HepG2 (cell line): Measurements from ENCODE around the gene CABLES2. TPM values are rescaled to one million over a fixed set of nuclear protein-coding genes. Genes with fewer than 3 reads are reported as not detected.

Source experiments
- CCAR2 ChIP-seq: fragments of 200-400 bp; formaldehyde crosslinking; optimal IDR thresholded peaks from 2 replicates; pipeline ENCODE3; 2018; ENCODE audit warnings: low read depth, mild to moderate bottlenecking, low read length, moderate library complexity
- FOXA3 ChIP-seq: IDR thresholded peaks from 2 replicates; pipeline ENCODE4 v1.6.1; 2016; ENCODE audit warnings: missing genetic modification reagents, missing compliant biosample characterization
- GMEB2 ChIP-seq: IDR thresholded peaks from 2 replicates; pipeline ENCODE4 v1.6.1; 2016; ENCODE audit warnings: missing biosample characterization, missing genetic modification reagents, low read depth
- SUZ12 ChIP-seq: fragments of 150-350 bp; IDR thresholded peaks from 2 replicates; pipeline ENCODE4 v1.6.1; 2014; ENCODE audit warnings: low read depth, low read length
- THAP8 ChIP-seq: sonication (generic); formaldehyde crosslinking; IDR thresholded peaks from 2 replicates; pipeline ENCODE4 v1.5.1; 2020; ENCODE audit warnings: missing genetic modification reagents, mild to moderate bottlenecking, borderline replicate concordance
- ZNF496 ChIP-seq: sonication (generic); formaldehyde crosslinking; IDR thresholded peaks from 2 replicates; pipeline ENCODE4 v1.8.1; 2023; ENCODE audit warnings: mild to moderate bottlenecking, moderate library complexity, missing genetic modification reagents; ENCODE audit not compliant: insufficient replicate concordance
- ZNF598 ChIP-seq: sonication (generic); formaldehyde crosslinking; IDR thresholded peaks from 2 replicates; pipeline ENCODE4 v1.5.1; 2020; ENCODE audit warnings: mild to moderate bottlenecking, missing genetic modification reagents, borderline replicate concordance
- ZNF616 ChIP-seq: sonication (generic); formaldehyde crosslinking; IDR thresholded peaks from 2 replicates; pipeline ENCODE4 v1.5.0; 2020; ENCODE audit warnings: low read depth, mild to moderate bottlenecking, missing genetic modification reagents
- ZNF788 ChIP-seq: sonication (generic); formaldehyde crosslinking; IDR thresholded peaks from 2 replicates; pipeline ENCODE4 v1.5.0; 2020; ENCODE audit warnings: mild to moderate bottlenecking, missing genetic modification reagents, borderline replicate concordance
- polyA plus RNA-seq, 8 experiments: library from polyadenylated mRNA; depleted of rRNA in 3 of 8; stranded (reverse) in 7 of 8; unstranded in 1 of 8; fragments of >200 nt; fragmentation: Illumina TruSeq in 4 of 8; extraction: Trizol in 4 of 8; gene quantifications; 2 replicates each; pipeline versions ENCODE4 v1.2.1 to v1.2.3, GENCODE V29; 2011 to 2016; ENCODE audit warnings: low read depth in 4 of 8, missing spikeins in 1 of 8, mixed read lengths in 1 of 8; ENCODE audit not compliant: insufficient read depth in 1 of 8
- total RNA-seq, 5 experiments: library from RNA; depleted of rRNA; stranded (reverse); fragments of >200 nt; fragmentation: Illumina TruSeq; extraction: Trizol; gene quantifications; 2 replicates each; pipeline ENCODE4 v1.2.3, GENCODE V29; 2016; ENCODE audit warnings: low read depth in 1 of 5
- TF ChIP-seq, protein P1 (sequence below): sonication (generic); formaldehyde crosslinking; IDR thresholded peaks from 2 replicates; pipeline ENCODE4 v1.4.0; 2020; ENCODE audit warnings: missing genetic modification reagents, borderline replicate concordance
- TF ChIP-seq, protein P2 (sequence below), 2 experiments: sonication (generic) in 1 of 2; formaldehyde crosslinking in 1 of 2; IDR thresholded peaks; 2 replicates each; pipeline versions ENCODE4 v1.5.1 to v1.6.1; 2011 to 2020; ENCODE audit warnings: borderline replicate concordance in 1 of 2, low read depth in 1 of 2, low read length in 1 of 2, mild to moderate bottlenecking in 1 of 2, missing genetic modification reagents in 1 of 2, moderate library complexity in 1 of 2
- TF ChIP-seq, protein P3 (sequence below): sonication (generic); formaldehyde crosslinking; IDR thresholded peaks from 2 replicates; pipeline ENCODE4 v1.4.0; 2020; ENCODE audit warnings: mild to moderate bottlenecking, missing genetic modification reagents

The CABLES2 gene
- total and polyA plus RNA-seq, 2 of the 13 experiments (the other 11 are each of a cell fraction or from before 2014, with no cell fraction given) = 5.2 to 9.7 TPM

DNA sequence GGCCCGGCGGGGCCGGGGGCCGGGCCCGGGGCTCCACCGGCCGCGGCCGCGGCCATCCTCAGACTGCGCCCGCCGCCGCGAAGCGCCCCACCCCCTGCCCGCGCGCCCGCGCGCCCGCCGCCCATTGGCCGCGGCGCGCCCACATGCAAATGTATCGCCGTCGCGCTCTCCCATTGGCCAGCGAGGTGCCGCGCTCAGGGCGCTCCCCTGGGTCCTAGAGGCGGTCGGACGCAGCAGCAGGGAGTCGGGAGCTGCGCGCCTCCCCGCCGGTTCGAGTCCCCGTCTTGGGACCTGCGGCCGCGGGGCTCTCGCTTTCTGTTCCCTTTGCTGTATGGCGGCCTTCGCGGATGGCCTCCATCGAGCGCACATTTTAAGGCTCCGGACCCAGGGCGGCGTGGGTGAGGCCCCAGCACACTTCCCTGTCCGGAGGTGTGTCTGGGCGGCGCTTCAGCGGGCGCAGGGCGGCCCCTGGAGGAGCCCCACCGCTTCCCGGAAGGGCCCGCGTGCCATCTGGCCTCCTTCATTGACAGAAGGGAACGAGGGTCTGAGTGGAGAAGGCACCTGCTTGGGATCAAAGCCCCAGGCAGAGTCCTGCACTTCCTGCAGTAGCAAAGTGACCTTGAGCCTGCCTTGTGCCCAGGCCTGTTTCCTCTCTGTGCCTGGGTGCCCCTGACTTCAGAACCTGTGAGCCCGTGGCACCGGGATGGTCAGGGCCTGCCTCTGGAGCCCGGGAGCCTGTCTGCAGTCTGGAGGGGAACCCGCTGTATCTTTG, at the start of gene CABLES2 (continued):
- TF ChIP-seq, protein P1, sequence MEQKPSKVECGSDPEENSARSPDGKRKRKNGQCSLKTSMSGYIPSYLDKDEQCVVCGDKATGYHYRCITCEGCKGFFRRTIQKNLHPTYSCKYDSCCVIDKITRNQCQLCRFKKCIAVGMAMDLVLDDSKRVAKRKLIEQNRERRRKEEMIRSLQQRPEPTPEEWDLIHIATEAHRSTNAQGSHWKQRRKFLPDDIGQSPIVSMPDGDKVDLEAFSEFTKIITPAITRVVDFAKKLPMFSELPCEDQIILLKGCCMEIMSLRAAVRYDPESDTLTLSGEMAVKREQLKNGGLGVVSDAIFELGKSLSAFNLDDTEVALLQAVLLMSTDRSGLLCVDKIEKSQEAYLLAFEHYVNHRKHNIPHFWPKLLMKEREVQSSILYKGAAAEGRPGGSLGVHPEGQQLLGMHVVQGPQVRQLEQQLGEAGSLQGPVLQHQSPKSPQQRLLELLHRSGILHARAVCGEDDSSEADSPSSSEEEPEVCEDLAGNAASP (CRISPR knock-in tag) = peak; percentile 87
- TF ChIP-seq ZNF496 (no peak), CCAR2 (no peak), FOXA3 (CRISPR knock-in tag) (peak; percentile 64), SUZ12 (no peak), GMEB2 (CRISPR knock-in tag) (0 out of 2 replicates have a peak, but pooled peaks have one; percentile 32), THAP8 (CRISPR knock-in tag) (peak; percentile 90; the same call in 1 of the 2 replicates), ZNF616 (peak; percentile 41; the same call in 1 of the 2 replicates), ZNF598 (peak; percentile 90; the same call in 1 of the 2 replicates), ZNF788 (peak; percentile 96)
- TF ChIP-seq, protein P2, sequence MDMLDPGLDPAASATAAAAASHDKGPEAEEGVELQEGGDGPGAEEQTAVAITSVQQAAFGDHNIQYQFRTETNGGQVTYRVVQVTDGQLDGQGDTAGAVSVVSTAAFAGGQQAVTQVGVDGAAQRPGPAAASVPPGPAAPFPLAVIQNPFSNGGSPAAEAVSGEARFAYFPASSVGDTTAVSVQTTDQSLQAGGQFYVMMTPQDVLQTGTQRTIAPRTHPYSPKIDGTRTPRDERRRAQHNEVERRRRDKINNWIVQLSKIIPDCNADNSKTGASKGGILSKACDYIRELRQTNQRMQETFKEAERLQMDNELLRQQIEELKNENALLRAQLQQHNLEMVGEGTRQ (IDR thresholded peaks at IDR 0.05; ENCODE audit: low read depth, low read length) = no peak
- TF ChIP-seq, protein P2 (CRISPR knock-in tag; IDR thresholded peaks at IDR 0.05; ENCODE audit: borderline replicate concordance) = no peak; the same call in 1 of the 2 replicates
- TF ChIP-seq, protein P3, sequence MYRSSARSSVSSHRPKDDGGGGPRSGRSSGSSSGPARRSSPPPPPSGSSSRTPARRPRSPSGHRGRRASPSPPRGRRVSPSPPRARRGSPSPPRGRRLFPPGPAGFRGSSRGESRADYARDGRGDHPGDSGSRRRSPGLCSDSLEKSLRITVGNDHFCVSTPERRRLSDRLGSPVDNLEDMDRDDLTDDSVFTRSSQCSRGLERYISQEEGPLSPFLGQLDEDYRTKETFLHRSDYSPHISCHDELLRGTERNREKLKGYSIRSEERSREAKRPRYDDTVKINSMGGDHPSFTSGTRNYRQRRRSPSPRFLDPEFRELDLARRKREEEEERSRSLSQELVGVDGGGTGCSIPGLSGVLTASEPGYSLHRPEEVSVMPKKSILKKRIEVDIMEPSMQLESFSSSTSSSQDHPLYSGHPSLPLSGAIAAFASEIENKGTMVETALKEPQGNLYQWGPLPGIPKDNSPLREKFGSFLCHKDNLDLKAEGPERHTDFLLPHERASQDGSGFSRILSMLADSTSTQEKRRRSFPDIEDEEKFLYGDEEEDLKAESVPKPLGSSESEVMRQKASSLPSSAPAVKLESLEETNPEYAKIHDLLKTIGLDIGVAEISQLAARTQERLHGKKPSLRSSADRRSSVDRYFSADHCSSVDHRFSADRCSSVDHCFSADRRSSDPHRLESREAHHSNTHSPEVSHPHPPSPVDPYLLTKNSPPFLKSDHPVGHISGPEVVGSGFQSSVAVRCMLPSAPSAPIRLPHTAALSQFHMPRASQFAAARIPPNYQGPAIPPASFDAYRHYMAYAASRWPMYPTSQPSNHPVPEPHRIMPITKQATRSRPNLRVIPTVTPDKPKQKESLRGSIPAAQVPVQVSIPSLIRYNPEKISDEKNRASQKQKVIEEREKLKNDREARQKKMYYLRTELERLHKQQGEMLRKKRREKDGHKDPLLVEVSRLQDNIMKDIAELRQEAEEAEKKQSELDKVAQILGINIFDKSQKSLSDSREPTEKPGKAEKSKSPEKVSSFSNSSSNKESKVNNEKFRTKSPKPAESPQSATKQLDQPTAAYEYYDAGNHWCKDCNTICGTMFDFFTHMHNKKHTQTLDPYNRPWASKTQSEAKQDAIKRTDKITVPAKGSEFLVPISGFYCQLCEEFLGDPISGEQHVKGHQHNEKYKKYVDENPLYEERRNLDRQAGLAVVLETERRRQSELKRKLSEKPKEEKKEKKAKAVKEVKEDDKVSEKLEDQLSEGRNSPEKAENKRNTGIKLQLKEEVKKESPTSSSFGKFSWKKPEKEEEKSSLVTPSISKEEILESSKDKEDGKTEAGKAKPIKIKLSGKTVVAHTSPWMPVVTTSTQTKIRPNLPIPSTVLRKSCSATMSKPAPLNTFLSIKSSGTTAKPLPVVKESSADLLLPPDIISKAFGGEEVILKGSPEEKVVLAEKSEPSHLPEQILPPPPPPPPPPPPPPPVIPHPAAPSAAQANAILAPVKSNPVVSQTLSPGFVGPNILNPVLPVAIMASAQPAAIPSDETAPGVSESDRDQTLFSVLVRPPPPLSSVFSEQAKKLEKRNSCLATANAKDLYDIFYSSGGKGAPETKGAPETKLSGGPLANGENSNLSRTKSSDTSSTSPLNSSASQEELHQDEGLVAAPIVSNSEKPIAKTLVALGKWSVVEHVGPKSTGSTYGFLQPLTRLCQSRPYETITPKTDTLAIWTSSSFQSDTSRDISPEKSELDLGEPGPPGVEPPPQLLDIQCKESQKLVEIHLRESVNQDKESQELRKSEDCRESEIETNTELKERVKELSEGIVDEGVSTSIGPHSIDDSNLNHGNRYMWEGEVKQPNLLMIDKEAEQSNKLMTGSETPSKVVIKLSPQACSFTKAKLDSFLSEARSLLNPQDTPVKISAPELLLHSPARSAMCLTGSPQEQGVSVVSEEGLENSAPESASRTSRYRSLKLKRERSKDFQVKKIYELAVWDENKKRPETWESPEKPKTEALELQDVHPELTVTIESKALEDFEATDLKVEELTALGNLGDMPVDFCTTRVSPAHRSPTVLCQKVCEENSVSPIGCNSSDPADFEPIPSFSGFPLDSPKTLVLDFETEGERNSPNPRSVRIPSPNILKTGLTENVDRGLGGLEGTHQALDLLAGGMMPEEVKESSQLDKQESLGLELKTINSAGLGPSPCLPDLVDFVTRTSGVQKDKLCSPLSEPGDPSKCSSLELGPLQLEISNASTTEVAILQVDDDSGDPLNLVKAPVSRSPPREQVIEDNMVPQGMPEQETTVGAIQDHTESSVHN (CRISPR knock-in tag) = no peak; the same call in 1 of the 2 replicates
